ENCODE measurements around the gene SEBOX. TPM values are rescaled to one million over a fixed set of nuclear protein-coding genes. Genes with fewer than 3 reads are reported as not detected.
A peak's percentile ranks its signal among the peaks of the same experiment; 100 is the strongest.

The SEBOX gene
- total and polyA plus RNA-seq, 2 of the 8 experiments (the other 6 are each of a cell fraction or from before 2014, with no cell fraction given), result not detected

GRCh38 chr17:28357061-28357900 is 7.7 kb downstream of the SEBOX start, which contains the start of gene POLDIP2:
Gene POLDIP2, minus strand, starts transcription at chr17:28357527. Its CDS starts 79 bp downstream, at chr17:28357448.
- H3K18ac ChIP-seq (ENCODE audit: extremely low read depth, low read length), result peak within 1 kb of the TSS; percentile 60; the same call in 1 of the 2 replicates
- no peak within 1 kb of the TSS for H2AFZ ChIP-seq (ENCODE audit: low read length)
- H2BK120ac ChIP-seq (replicated peaks; ENCODE audit: low read depth, low read length), result no peak within 1 kb of the TSS
- no peak within 1 kb of the TSS; the same call in 1 of the 2 replicates for H2BK5ac ChIP-seq (ENCODE audit: low read depth, low read length)
- H2BK15ac ChIP-seq (ENCODE audit: low read length), result no peak within 1 kb of the TSS
- H3K23ac ChIP-seq (ENCODE audit: insufficient read length), result no peak within 1 kb of the TSS
- H3K27ac ChIP-seq (ENCODE audit: low read depth, low read length), result peak within 1 kb of the TSS; percentile 70
- DNase-seq (ENCODE audit: low read depth in 1 of 2, low spot score in 2 of 2), result peak; percentile 59 to 94
- H3K14ac ChIP-seq (ENCODE audit: insufficient read length), result no peak within 1 kb of the TSS
- H2BK12ac ChIP-seq (ENCODE audit: low read depth, low read length), result no peak within 1 kb of the TSS
- peaks cover 3 to 13% (median 5%) of the 10 kb centered on the region in 4 experiments; a peak in 6 of 7 replicates for H3K4me1 ChIP-seq (replicated peaks in 1 of 4; ENCODE audit: control insufficient read depth in 3 of 4, insufficient read depth in 4 of 4, low read length in 3 of 4)
- no peak within 1 kb of the TSS for H4K91ac ChIP-seq (replicated peaks; ENCODE audit: insufficient read length, low read length)
- H3K4me2 ChIP-seq (ENCODE audit: insufficient read depth in 1 of 2, low read depth in 2 of 2, low read length in 2 of 2), result peak within 1 kb of the TSS; percentile 83 to 96
- no peak within 1 kb of the TSS for H2AK5ac ChIP-seq (ENCODE audit: low read depth, low read length)
- CTCF ChIA-PET (ENCODE audit: partially characterized antibody), result interaction anchor here (0.6 to 4.4 kb wide), 10 partner anchors 11 to 735 kb away, joined by 3 to 20 read pairs (median 4); partner anchors contain the start of genes IFT20, SARM1, TNFAIP1 and VTN
- POLR2A ChIA-PET (ENCODE audit: partially characterized antibody), result interaction anchor here (0.7 to 10.6 kb wide), 13 partner anchors 11 to 196 kb away, joined by 3 to 103 read pairs (median 5); partner anchors contain the start of genes FOXN1, IFT20, SARM1 and SEBOX
- H3K23me2 ChIP-seq (ENCODE audit: low read depth, low read length), result peaks cover 9% of the 10 kb centered on the region
- H3K36me3 ChIP-seq (ENCODE audit: control insufficient read depth in 2 of 4, insufficient read depth in 4 of 4, low read length in 3 of 4), result peaks cover 21 to 46% (median 39%) of the 10 kb centered on the region in 4 experiments
- FAIRE-seq, result no peak
- peaks cover 4% of the 10 kb centered on the region; the same call in 1 of the 2 replicates for H3K79me1 ChIP-seq (ENCODE audit: low read depth, low read length)
- no peaks in the 10 kb centered on the region for H3K9me3 ChIP-seq (ENCODE audit: insufficient read depth in 2 of 2, low read depth in 1 of 2, low read length in 1 of 2)
- peak within 1 kb of the TSS; percentile 28 for H4K5ac ChIP-seq (ENCODE audit: insufficient read length, low read depth, low read length)
- peak within 1 kb of the TSS; percentile 25 for H3K56ac ChIP-seq (replicated peaks; ENCODE audit: insufficient read length, low read depth, low read length)
- peak within 1 kb of the TSS; percentile 82 to 97 (median 86) for H3K4me3 ChIP-seq (ENCODE audit: extremely low read depth in 1 of 4, insufficient read depth in 2 of 4, low read depth in 3 of 4, low read length in 4 of 4)
- H3K4ac ChIP-seq (replicated peaks; ENCODE audit: insufficient read length, low read depth, low read length), result no peak within 1 kb of the TSS
- peak within 1 kb of the TSS; percentile 97 for H4K8ac ChIP-seq (ENCODE audit: extremely low read depth, insufficient read depth, low read length)
- 2% methylated on average over 49 of the region's 80 CpGs; no CpG with 5 or more reads in 1 of the 2 experiments for WGBS, 2 experiments (ENCODE audit: extremely low coverage in 1 of 2, insufficient coverage in 1 of 2, insufficient read length in 1 of 2, insufficient replicate concordance in 2 of 2, low coverage in 1 of 2, low lambda C conversion rate in 2 of 2, missing lambda C conversion rate in 1 of 2)
- peaks cover 0 to 2% of the 10 kb centered on the region in 2 experiments for H4K20me1 ChIP-seq (replicated peaks in 1 of 2; ENCODE audit: control insufficient read depth in 1 of 2, insufficient read depth in 2 of 2, low read length in 2 of 2)
- H3K79me2 ChIP-seq (ENCODE audit: control insufficient read depth in 1 of 2, insufficient read depth in 2 of 2, low read length in 2 of 2), result peaks cover 0 to 18% of the 10 kb centered on the region in 2 experiments; a peak in 2 of 4 replicates
- H3K27me3 ChIP-seq (replicated peaks in 1 of 4; ENCODE audit: control insufficient read depth in 3 of 4, extremely low read depth in 1 of 4, insufficient read depth in 3 of 4, low read length in 3 of 4), result no peaks in the 10 kb centered on the region
- H2BK20ac ChIP-seq (ENCODE audit: low read length), result no peak within 1 kb of the TSS
- peak within 1 kb of the TSS; percentile 85 to 91 (median 88) for H3K9ac ChIP-seq (replicated peaks in 1 of 4; ENCODE audit: extremely low read depth in 1 of 4, low read depth in 3 of 4, low read length in 3 of 4)
- TF ChIP-seq CBX5 (IDR thresholded peaks at IDR 0.05; ENCODE audit: low read depth, low read length) (no peak), SRF (IDR thresholded peaks at IDR 0.05; ENCODE audit: low read depth, low read length) (peak; percentile 35; the same call in 1 of the 2 replicates), EGR1 (IDR thresholded peaks at IDR 0.05; ENCODE audit: borderline replicate concordance, low read depth, low read length) (0 out of 2 replicates have a peak, but pooled peaks have one; percentile 35), TAF7 (optimal IDR thresholded peaks at IDR 0.05; ENCODE audit: borderline replicate concordance, low read depth, low read length) (peak; percentile 64), NANOG (IDR thresholded peaks at IDR 0.05; ENCODE audit: insufficient read depth, low read depth, low read length, poor library complexity, severe bottlenecking) (peak; percentile 54), ATF3 (IDR thresholded peaks at IDR 0.05; ENCODE audit: insufficient read depth, low read depth, low read length) (peak; percentile 81)
